ENCODE results near the gene PHF2.

DNA sequence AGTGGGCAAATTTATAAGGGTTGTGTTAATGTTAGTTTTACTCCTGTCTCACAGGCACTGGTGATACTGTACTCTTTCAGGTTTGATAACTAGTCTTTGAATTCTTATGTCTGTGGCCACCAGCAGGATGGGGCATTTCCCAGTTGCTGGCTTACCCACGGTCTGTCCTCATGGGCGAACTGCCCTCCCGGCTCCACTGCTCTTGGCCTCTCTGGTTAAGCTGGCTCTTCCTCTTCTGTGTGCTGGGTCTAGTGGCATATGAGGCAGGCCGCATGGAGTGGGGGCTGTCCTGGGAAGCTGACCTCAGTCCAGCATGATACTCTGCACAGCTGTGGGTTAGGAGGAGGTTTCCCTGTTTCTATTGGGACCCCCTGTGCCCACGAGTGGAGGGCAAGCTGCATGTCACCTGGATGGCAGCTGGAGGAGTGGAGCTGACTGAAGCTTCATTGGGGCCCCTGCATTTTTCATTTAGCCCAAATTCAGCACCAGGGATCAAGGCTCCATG is 19.5 kb downstream of the PHF2 start:
- TF ChIP-seq CTCF (IDR thresholded peaks at IDR 0.05; ENCODE audit: insufficient read depth, low read length) = no peak
- TF ChIP-seq, protein P1, sequence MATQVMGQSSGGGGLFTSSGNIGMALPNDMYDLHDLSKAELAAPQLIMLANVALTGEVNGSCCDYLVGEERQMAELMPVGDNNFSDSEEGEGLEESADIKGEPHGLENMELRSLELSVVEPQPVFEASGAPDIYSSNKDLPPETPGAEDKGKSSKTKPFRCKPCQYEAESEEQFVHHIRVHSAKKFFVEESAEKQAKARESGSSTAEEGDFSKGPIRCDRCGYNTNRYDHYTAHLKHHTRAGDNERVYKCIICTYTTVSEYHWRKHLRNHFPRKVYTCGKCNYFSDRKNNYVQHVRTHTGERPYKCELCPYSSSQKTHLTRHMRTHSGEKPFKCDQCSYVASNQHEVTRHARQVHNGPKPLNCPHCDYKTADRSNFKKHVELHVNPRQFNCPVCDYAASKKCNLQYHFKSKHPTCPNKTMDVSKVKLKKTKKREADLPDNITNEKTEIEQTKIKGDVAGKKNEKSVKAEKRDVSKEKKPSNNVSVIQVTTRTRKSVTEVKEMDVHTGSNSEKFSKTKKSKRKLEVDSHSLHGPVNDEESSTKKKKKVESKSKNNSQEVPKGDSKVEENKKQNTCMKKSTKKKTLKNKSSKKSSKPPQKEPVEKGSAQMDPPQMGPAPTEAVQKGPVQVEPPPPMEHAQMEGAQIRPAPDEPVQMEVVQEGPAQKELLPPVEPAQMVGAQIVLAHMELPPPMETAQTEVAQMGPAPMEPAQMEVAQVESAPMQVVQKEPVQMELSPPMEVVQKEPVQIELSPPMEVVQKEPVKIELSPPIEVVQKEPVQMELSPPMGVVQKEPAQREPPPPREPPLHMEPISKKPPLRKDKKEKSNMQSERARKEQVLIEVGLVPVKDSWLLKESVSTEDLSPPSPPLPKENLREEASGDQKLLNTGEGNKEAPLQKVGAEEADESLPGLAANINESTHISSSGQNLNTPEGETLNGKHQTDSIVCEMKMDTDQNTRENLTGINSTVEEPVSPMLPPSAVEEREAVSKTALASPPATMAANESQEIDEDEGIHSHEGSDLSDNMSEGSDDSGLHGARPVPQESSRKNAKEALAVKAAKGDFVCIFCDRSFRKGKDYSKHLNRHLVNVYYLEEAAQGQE (IDR thresholded peaks at IDR 0.05; ENCODE audit: insufficient replicate concordance, low read depth) = no peak
- TF ChIP-seq POLR2AphosphoS5 (IDR thresholded peaks at IDR 0.05; ENCODE audit: low read depth) = no peak
- no peak for TF ChIP-seq SPI1 (IDR thresholded peaks at IDR 0.05; ENCODE audit: borderline replicate concordance, low read depth)
- TF ChIP-seq GABPA (IDR thresholded peaks at IDR 0.05; ENCODE audit: low read depth) = no peak
